SKM-1 (cell line): ENCODE data around the gene MARS1.

Experiments used
- DNase-seq: peaks from one replicate; lab custom pipeline; 2025; ENCODE audit not compliant: unreplicated experiment; lab: John Stamatoyannopoulos, UW

The MARS1 gene

DNA sequence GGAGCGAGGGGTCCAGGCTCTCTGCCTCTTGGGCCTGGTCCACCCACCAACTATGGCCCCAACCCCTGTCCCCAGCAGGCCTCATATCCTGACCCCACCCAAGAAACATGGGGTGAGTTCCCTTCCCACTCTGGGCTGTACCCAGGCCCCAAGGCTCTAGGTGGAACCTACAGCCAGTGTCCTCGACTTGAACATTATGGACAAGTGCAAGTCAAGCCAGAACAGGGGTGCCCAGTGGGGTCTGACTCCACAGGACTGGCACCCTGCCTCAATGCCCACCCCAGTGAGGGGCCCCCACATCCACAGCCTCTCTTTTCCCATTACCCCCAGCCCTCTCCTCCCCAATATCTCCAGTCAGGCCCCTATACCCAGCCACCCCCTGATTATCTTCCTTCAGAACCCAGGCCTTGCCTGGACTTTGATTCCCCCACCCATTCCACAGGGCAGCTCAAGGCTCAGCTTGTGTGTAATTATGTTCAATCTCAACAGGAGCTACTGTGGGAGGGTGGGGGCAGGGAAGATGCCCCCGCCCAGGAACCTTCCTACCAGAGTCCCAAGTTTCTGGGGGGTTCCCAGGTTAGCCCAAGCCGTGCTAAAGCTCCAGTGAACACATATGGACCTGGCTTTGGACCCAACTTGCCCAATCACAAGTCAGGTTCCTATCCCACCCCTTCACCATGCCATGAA, 16.8 kb upstream of the MARS1 start:
- DNase-seq, result no peak

GRCh38 chr12:57471661-57472060, 16.2 kb upstream of the MARS1 start:
- no peak for DNase-seq

DNA sequence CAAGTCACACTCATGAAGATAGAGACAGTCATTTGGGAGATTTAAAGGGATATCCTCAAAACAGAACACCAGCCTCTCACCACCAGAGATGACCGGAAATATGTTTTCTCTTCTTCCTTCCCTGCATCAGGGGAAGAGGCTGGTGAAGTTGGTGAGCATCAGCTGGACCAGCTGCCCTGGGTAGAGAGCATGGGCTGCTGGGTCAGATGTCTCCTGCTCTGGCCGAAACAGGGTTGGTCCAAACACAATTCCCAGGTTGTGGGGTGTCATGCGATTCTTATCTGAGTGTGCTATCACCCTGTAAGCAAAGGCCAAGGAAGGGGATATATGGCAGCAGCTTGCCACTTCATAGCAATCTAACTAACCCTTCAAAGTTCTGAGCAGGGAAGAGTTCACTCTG, 15.5 kb upstream of the MARS1 start:
- DNase-seq, result no peak

GRCh38 chr12:57473392-57473791, 14.5 kb upstream of the MARS1 start:
- no peak for DNase-seq

GRCh38 chr12:57473886-57474285, 14.0 kb upstream of the MARS1 start:
- DNase-seq, result no peak

- no peak for DNase-seq
These were observed 13.4 kb upstream of the MARS1 start for GRCh38 chr12:57474430-57474829.

GRCh38 chr12:57474862-57475261, 13.0 kb upstream of the MARS1 start:
- no peak for DNase-seq

DNA sequence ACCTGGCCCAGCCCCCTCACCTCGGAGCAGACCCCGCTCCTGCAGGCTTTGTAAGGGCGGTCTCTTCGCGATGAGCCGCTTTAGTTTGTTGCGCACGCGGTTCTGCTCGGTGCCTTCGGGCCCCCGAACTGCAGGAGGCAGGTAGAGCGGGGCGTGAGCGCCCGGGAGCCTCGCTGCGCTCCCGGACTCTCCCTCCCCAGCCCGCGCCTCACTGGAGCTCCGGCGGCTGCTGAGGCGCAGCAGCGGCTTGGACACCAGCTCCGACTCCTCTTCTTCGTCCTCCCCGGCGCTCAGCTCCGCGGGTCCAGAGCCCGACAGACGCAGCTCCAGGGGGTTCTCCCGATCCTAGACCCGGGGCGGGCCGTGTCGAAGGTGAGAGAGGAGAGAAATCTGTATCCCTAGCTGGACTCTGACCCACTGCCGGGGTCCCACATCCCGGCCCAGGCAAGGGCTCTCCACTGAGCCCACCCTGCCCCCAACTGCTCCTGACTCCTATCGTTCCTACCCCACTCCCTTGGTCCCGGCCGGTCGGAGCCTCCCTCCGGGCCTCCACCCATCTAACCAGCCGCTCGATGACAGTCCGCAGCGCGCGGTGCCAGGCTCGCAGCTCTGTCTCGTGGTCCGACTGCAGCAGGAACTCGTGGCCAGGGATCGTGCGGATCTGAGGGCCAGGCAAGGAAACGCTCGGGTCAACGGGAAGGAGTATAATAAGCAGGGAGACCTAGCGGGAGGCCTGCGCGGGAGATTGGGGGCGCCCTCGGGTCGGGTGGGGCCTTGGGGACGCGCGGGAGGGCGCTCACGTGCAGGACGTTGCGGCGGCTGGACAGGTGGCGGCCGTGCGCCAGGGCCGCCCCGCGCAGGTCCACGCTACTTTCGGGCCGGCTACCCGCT, 12.4 kb upstream of the MARS1 start:
- no peak for DNase-seq

DNA sequence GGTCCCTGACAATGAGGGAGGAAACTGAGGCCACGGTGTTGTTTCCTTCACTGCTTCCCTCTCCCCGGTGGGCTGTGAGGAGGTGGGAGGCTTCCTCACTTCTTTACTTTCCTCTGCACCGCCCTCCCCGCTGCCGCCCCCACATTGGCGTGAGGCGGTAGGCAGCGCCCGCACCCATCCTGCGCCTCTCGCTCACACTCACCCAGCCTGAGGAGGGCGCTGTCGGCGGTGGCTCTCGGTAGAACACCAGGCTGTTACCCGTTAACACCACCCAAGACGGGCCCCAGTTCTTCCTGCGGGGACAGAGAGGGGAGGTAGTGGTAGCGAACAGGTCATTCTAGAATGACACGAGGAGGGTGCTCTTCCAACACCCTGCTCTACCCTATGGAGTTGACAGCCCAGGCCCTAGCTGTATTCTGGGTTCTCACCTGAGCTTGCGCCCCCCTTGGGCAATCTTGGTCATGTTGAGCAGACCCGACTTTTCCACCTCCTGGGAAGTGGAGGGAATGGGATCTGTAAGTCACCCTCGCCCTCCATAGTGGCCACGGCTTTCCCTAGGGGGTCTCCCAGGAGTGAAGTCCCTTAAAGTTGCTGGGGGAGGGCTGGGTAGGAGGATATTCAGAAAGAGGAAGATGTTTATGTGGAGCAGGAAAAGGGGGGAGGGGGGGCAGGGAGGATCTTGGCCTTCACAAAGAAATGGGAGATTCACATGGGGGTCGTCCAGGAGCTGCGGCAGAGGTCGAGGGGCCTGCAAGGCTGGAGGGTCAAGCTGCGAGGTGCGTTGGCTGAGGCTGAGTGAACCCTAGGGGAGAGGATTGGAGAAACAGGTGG, 11.5 kb upstream of the MARS1 start:
- DNase-seq, result no peak

- no peak for DNase-seq
These were observed 10.7 kb upstream of the MARS1 start for GRCh38 chr12:57476993-57477709.

- DNase-seq, result peak; percentile 19
These were observed 9.9 kb upstream of the MARS1 start for GRCh38 chr12:57477710-57478681.

- DNase-seq, result no peak
These were observed 8.9 kb upstream of the MARS1 start for GRCh38 chr12:57479043-57479375.

DNA sequence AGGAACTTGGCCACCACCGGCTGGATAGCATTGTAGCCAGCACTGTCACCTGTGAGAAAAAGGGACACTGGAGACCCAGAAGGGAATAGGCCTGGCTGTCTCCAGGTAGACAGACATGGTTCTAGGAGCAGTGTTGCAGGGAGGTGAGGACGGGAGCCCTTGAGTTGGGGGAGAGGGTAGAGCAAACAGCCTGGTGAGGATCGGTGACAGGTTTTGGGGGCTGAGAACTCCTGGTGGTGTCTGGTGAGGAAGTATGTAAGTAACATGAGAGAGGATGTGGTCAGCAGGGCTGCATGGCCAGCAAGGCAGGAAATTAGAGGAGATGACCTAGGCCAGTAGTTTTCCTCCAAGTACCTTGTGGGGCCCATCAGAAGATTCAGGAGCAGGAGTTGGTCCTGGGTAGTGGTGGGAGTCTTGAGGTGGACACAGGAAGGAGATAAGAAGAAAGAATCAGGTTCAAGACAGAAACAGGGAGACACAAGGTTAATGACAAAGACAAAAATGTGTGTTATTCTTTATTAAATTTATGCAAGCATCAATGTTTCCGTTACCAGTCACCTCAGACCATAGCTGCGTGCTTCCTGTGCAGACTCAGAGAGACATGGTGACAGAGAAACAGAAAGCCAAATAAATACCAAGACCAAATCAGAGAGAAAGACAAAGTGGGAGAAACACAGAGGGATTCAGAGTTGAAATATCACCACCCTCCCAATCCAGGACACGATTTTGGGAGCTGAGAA, 8.3 kb upstream of the MARS1 start, which contains the start of gene ARHGAP9:
TSS of gene ARHGAP9 (minus strand) at position 491 of the 740 bp plus-strand sequence. CDS start at position 31, 460 bp downstream.
- DNase-seq, result no peak

DNA sequence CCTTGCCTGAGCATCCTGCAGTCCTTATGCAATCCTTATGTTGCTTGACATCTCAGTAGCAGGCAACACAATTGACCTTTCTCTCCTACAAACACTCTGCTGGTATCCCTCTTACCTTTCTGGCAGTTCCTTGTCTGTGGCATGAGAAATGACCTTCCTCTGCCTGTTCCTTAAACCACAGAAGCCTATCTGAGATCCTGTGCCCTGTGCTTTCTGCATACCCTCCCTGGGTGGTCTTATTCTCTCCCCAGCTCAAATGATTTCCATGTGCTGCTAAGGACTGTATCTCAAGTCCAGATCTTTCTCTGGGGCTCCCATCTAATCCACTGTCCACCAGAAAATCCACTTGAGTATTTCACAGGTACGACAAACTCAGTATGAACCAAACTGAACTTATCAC, 6.2 kb upstream of the MARS1 start:
- no peak for DNase-seq

DNA sequence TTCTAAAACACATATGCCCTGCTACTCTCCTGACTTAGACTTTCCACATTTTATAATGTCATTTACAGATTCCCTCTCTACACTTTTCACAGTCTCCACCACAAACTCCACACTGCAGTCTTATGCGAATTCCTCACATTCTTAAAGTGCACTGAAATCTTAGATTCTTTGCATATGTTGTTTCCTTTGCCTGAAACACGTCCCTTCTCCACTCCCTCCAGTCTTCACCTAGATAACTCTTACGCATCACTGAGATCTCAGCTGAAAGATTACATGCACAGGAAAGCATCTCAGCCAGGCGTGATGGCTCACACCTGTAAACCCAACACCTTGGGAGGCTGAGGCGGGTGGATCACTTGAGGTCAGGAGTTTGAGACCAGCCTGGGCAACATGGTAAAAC, 4.4 kb upstream of the MARS1 start:
- DNase-seq, result no peak

DNA sequence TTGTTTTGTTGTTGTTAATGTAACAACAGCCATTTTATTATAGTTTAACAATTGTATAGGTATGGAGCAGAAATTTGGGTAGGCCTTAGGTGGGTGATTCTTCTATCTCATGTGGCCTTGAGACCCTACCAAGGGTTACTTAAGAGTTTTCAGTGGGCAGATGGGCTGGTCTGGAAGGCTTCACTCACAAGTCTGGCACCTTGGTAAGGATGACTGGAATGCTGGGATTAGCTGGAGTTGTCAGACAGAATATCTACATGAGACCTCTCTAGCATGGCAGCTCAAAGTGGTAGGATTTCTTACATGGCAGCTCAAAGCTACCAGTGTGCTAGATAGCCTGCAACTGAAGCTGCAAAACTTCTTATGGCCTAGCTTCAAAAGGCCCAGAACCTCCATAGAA, 2.2 kb upstream of the MARS1 start:
- no peak for DNase-seq

DNA sequence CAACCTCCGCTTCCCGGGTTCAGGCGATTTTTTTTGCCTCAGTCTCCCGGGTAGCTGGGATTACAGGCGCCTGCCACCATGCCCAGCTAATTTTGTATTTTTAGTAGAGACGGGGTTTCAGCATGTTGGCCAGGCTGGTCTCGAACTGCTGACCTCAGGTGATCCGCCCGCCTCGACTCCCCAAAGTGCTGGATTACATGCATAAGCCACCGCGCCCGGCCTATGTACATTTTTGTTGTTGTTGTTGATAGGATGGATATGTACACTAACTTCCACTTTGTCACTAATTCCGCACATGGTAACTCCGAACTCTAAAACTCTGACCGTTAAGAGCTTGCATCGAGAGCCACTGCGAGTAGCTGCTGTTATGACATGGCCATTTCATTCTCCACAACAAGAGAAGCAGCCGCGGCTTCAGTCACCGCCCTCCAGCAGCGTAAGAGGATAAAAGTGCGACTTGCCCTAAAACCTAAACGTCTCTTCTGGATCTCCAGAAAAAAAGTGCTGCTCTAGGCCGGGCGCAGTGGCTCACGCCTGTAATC, 742 bp upstream of the MARS1 start:
- no peak for DNase-seq

- DNase-seq, result no peak
These were observed 711 bp downstream of the MARS1 start for GRCh38 chr12:57488402-57489156.
